Gastroesophageal sphincter (tissue), 3 donors: ENCODE data around the gene PDX1.

Source experiments
- CTCF ChIP-seq, 4 experiments: fragments of 200-600 bp in 2 of 4; fragments of 450-650 bp in 2 of 4; sonication (generic) in 1 of 4; IDR thresholded peaks; one replicate each; pipeline ENCODE4 v1.5.1; 2017 to 2019; ENCODE audit warnings: antibody characterized with exemption in 4 of 4, mild to moderate bottlenecking in 2 of 4, moderate library complexity in 2 of 4
- EP300 ChIP-seq: sonication (generic); formaldehyde crosslinking; IDR thresholded peaks from one replicate; pipeline ENCODE4 v1.6.1; 2017; ENCODE audit warnings: antibody characterized with exemption, mild to moderate bottlenecking
- POLR2A ChIP-seq, 2 donors: fragments of 450-650 bp; IDR thresholded peaks; one replicate each; pipeline ENCODE4 v1.6.1; 2017; ENCODE audit warnings: antibody characterized with exemption in 2 of 2, mild to moderate bottlenecking in 2 of 2, moderate library complexity in 1 of 2
- POLR2AphosphoS5 ChIP-seq: sonication (generic); formaldehyde crosslinking; IDR thresholded peaks from one replicate; pipeline ENCODE4 v1.6.1; 2017; ENCODE audit warnings: antibody characterized with exemption

GRCh38 chr13:27924529-27925141, 4.8 kb downstream of the PDX1 start:
- no peak for TF ChIP-seq CTCF (IDR thresholded peaks at IDR 0.05)
- no peak for TF ChIP-seq POLR2AphosphoS5
- no peak for TF ChIP-seq POLR2A (IDR thresholded peaks at IDR 0.05)
- TF ChIP-seq EP300, result no peak
